ENCODE measurements around the gene RNF180. TPM values are rescaled to one million over a fixed set of nuclear protein-coding genes. Genes with fewer than 3 reads are reported as not detected.

Gene RNF180
- total and polyA plus RNA-seq, 8 donors, result 1.3 to 7.2 (median 5.7) TPM

- no peak for FAIRE-seq
- no peak overlapping the region for H3K27ac ChIP-seq
- TF ChIP-seq CTCF (IDR thresholded peaks at IDR 0.05), result no peak
- intact Hi-C loops (cut with DNase I), result no loop called here
- WGBS, 2 donors, result 78 to 80% methylated on average over 3 of the region's 3 CpGs
- DNase-seq, result no peak
- no peaks in the 10 kb centered on the region for H3K9me3 ChIP-seq
- ATAC-seq, result no peak
- H3K36me3 ChIP-seq, result no peaks in the 10 kb centered on the region
- peaks cover 0 to 4% (median 0%) of the 10 kb centered on the region in 3 donors for H3K4me1 ChIP-seq
- H3K27me3 ChIP-seq, result no peaks in the 10 kb centered on the region
- H3K4me3 ChIP-seq, result no peak overlapping the region
Observed at GRCh38 chr5:64161420-64161819, 4.2 kb upstream of the RNF180 start.

DNA sequence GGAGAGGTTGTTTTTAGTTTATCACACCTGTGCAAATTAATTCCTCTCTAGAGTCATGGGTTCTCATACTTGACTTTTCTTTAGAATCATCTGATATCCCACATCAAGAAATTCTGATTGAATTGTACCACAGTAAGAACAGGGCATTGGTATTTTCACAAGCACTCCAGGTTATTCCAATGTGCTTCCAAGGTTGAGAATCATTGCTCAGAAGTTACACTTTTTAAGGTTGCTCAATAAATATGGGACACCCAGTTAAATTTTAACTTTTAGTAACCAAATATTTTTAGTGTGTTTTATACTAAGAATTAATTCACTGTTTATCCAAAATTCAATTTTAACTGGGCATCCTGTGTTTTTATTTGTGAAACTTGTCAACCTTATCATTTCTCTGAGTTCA, 2.5 kb upstream of the RNF180 start:
- H3K36me3 ChIP-seq, result no peaks in the 10 kb centered on the region
- H3K27me3 ChIP-seq, result no peaks in the 10 kb centered on the region
- FAIRE-seq (no peak), ATAC-seq (no peak), DNase-seq (no peak)
- H3K27ac ChIP-seq, result no peak overlapping the region
- no peaks in the 10 kb centered on the region for H3K9me3 ChIP-seq
- peaks cover 0 to 12% (median 0%) of the 10 kb centered on the region in 3 donors for H3K4me1 ChIP-seq
- H3K4me3 ChIP-seq, result no peak overlapping the region
- TF ChIP-seq CTCF (IDR thresholded peaks at IDR 0.05), result no peak
- intact Hi-C loops (cut with DNase I), result no loop called here

DNA sequence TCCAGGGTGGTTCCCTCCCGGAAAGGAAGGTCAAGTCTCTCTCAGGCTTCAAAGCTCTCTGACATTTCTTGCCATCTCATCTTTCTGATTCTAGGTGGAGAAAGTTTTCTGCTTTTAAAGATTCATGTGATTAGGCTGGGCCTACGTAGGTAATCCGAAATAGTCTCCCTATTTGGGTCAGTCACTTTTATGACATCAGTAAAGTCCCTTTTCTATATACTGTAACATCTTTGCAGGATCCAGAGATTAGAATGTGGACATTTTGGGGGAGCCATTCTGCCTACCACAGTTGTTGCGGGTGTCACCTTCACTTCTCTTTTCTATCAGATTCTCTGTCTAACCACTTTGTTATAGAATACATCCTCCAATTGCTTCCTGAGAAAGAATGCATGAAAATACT, 1.9 kb upstream of the RNF180 start:
- Histone ChIP-seq H3K9me3 (no peaks in the 10 kb centered on the region), H3K4me1 (peaks cover 0 to 12% (median 0%) of the 10 kb centered on the region in 3 donors), H3K4me3 (no peak overlapping the region), H3K27ac (no peak overlapping the region), H3K27me3 (no peaks in the 10 kb centered on the region), H3K36me3 (no peaks in the 10 kb centered on the region)
- ATAC-seq (no peak), FAIRE-seq (no peak), DNase-seq (no peak)
- intact Hi-C loops (cut with DNase I), result no loop called here
- 89 to 95% methylated on average over 4 of the region's 4 CpGs for WGBS, 2 donors
- TF ChIP-seq CTCF (IDR thresholded peaks at IDR 0.05), result no peak

- intact Hi-C loops (cut with DNase I), result no loop called here
- no peak overlapping the region for H3K4me3 ChIP-seq
- WGBS, 2 donors, result 58 to 74% methylated on average over 1 of the region's 1 CpG
- H3K4me1 ChIP-seq, result peaks cover 0 to 12% (median 0%) of the 10 kb centered on the region in 3 donors
- no peaks in the 10 kb centered on the region for H3K36me3 ChIP-seq
- ATAC-seq (no peak), FAIRE-seq (no peak), DNase-seq (no peak)
- H3K27ac ChIP-seq, result no peak overlapping the region
- no peak for TF ChIP-seq CTCF (IDR thresholded peaks at IDR 0.05)
- no peaks in the 10 kb centered on the region for H3K9me3 ChIP-seq
- no peaks in the 10 kb centered on the region for H3K27me3 ChIP-seq
Observed at GRCh38 chr5:64164166-64164565, 1.5 kb upstream of the RNF180 start.

- FAIRE-seq, result no peak
- intact Hi-C loops (cut with DNase I), result no loop called here
- H3K36me3 ChIP-seq, result no peaks in the 10 kb centered on the region
- peaks cover 0 to 12% (median 0%) of the 10 kb centered on the region in 3 donors for H3K4me1 ChIP-seq
- no peaks in the 10 kb centered on the region for H3K27me3 ChIP-seq
- peak in 1 of 6 donors; percentile 7 for DNase-seq
- TF ChIP-seq CTCF (IDR thresholded peaks at IDR 0.05), result no peak
- WGBS, 2 donors, result 7% methylated on average over 11 of the region's 11 CpGs
- H3K9me3 ChIP-seq, result no peaks in the 10 kb centered on the region
- ATAC-seq, result peak in 3 of 4 donors; percentile 11 to 35 (median 26)
- peak overlapping the region in 3 of 4 donors; percentile 74 to 88 (median 85) for H3K27ac ChIP-seq
- H3K4me3 ChIP-seq, result peak overlapping the region; percentile 33 to 85 (median 76)
Observed at GRCh38 chr5:64165160-64165499, 513 bp upstream of the RNF180 start.

Measured in pancreas (tissue), 10 donors.